Colonic mucosa (tissue), 4 donors: ENCODE data around the gene EYS. TPM values are rescaled to one million over a fixed set of nuclear protein-coding genes. Genes with fewer than 3 reads are reported as not detected.

ENCODE experiments used
- DNase-seq: peaks from one replicate; pipeline ENCODE4 v3.0.0-alpha.2; 2020
- H3K27ac ChIP-seq: fragments of 200-600 bp; one replicate; pipeline ENCODE4 v1.8.0; 2021
- H3K27me3 ChIP-seq: fragments of 200-600 bp; one replicate; pipeline ENCODE4 v1.8.0; 2021
- H3K36me3 ChIP-seq: fragments of 200-600 bp; one replicate; pipeline ENCODE4 v1.8.0; 2021
- H3K4me1 ChIP-seq: fragments of 200-600 bp; one replicate; pipeline ENCODE4 v1.8.0; 2021; ENCODE audit warnings: mild to moderate bottlenecking
- H3K4me3 ChIP-seq: fragments of 200-600 bp; one replicate; pipeline ENCODE4 v1.8.0; 2021
- H3K9ac ChIP-seq, 2 donors: one replicate each; pipeline ENCODE4 v1.7.0; 2013; ENCODE audit warnings: control low read depth in 2 of 2, low read depth in 2 of 2, low read length in 2 of 2
- H3K9me3 ChIP-seq: fragments of 200-600 bp; one replicate; pipeline ENCODE4 v1.8.0; 2021
- intact Hi-C: fragments of 100-400 bp; cut with DNase I; formaldehyde crosslinking; loops from one replicate; pipeline ENCODE4 v1.14.1; 2022
- total RNA-seq, 2 donors: library from RNA; stranded (reverse); fragmentation: NEBNext Ultra II Directional in 1 of 2; extraction: Animal tissue kit (Norgen Biotek cat#: 25700) in 1 of 2; gene quantifications; one replicate each; pipeline ENCODE4 v1.2.1, GENCODE V29; 2021
- TF ChIP-seq, protein P1 (sequence below): fragments of 200-600 bp; IDR thresholded peaks from one replicate; pipeline ENCODE4 v1.8.0; 2022; ENCODE audit warnings: antibody characterized with exemption, mild to moderate bottlenecking
- donor health status: healthy.
- donor health status: DM: no; HTN: no; CAD: no.
- donor health status: DM: no; HTN: no; CAD: no.

Gene EYS
- total RNA-seq, 2 donors from 2014 or later = 0.64 to 0.82 TPM

- no peaks in the 10 kb centered on the region for H3K9me3 ChIP-seq
- H3K36me3 ChIP-seq = no peaks in the 10 kb centered on the region
- H3K27ac ChIP-seq = no peak overlapping the region
- intact Hi-C loops = no loop called here
- TF ChIP-seq, protein P1, sequence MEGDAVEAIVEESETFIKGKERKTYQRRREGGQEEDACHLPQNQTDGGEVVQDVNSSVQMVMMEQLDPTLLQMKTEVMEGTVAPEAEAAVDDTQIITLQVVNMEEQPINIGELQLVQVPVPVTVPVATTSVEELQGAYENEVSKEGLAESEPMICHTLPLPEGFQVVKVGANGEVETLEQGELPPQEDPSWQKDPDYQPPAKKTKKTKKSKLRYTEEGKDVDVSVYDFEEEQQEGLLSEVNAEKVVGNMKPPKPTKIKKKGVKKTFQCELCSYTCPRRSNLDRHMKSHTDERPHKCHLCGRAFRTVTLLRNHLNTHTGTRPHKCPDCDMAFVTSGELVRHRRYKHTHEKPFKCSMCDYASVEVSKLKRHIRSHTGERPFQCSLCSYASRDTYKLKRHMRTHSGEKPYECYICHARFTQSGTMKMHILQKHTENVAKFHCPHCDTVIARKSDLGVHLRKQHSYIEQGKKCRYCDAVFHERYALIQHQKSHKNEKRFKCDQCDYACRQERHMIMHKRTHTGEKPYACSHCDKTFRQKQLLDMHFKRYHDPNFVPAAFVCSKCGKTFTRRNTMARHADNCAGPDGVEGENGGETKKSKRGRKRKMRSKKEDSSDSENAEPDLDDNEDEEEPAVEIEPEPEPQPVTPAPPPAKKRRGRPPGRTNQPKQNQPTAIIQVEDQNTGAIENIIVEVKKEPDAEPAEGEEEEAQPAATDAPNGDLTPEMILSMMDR = no peak
- no peaks in the 10 kb centered on the region for H3K4me1 ChIP-seq
- no peak overlapping the region for H3K4me3 ChIP-seq
- H3K9ac ChIP-seq = no peak overlapping the region
- no peaks in the 10 kb centered on the region for H3K27me3 ChIP-seq
- no peak for DNase-seq
These were observed 794.1 kb downstream of the EYS start for GRCh38 chr6:64912966-64913365.

- no peak for DNase-seq
- intact Hi-C loops = no loop called here
- Histone ChIP-seq H3K27me3 (no peaks in the 10 kb centered on the region), H3K4me3 (no peak overlapping the region), H3K4me1 (no peaks in the 10 kb centered on the region), H3K36me3 (no peaks in the 10 kb centered on the region), H3K27ac (no peak overlapping the region), H3K9me3 (no peaks in the 10 kb centered on the region), H3K9ac (no peak overlapping the region)
- TF ChIP-seq, protein P1 = no peak
These were observed 798.9 kb downstream of the EYS start for GRCh38 chr6:64908104-64908503.

DNA sequence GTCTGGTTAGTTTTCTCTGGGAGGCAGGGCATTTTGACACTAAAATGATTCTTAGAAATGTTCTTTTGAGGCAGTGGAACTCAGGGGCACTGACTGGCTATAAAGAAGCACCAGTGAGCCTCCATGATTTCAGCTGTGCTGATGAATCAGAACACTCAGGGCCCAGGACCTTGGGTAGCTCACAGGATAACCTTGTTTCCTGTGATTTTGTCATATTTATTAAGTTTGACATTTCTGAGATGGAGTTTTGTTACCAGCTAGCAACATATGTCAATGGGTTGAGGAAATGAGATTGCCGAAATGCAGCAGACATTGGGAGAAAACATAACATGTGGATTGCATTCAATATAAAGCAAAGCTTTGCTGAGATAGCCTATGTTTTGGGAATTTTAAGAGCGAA is 802.4 kb downstream of the EYS start:
- H3K27ac ChIP-seq = no peak overlapping the region
- intact Hi-C loops = no loop called here

DNA sequence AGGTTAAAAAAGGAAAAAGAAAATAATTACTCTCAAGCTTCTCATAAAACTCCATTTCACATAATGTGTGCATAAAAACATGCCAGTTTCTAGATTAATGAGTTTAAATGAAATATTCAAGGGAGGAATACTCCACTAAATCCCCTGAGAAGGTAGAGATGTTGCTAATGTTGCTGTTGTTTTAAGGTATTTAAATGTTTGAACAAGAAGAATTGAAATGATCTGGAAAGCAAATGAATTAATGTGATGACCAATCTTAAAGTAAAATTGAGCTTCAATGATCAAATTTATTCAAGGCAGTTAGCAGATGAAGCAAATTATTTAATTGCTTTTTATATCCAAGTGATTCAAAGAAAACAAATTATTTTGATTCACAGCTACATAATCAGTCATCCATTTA is 804.4 kb downstream of the EYS start:
- Histone ChIP-seq H3K36me3 (no peaks in the 10 kb centered on the region), H3K4me1 (no peaks in the 10 kb centered on the region), H3K9me3 (no peaks in the 10 kb centered on the region), H3K27me3 (no peaks in the 10 kb centered on the region), H3K27ac (no peak overlapping the region), H3K4me3 (no peak overlapping the region), H3K9ac (no peak overlapping the region)
- intact Hi-C loops = no loop called here
- DNase-seq = no peak
- TF ChIP-seq, protein P1 = no peak

More for the DNA sequence above, 802.4 kb downstream of the EYS start:
- DNase-seq = no peak
- Histone ChIP-seq H3K9me3 (no peaks in the 10 kb centered on the region), H3K36me3 (no peaks in the 10 kb centered on the region), H3K4me1 (no peaks in the 10 kb centered on the region), H3K9ac (no peak overlapping the region), H3K27me3 (no peaks in the 10 kb centered on the region), H3K4me3 (no peak overlapping the region)
- TF ChIP-seq, protein P1 = no peak

GRCh38 chr6:64896939-64897338 is 810.1 kb downstream of the EYS start:
- no peak overlapping the region for H3K9ac ChIP-seq
- no peaks in the 10 kb centered on the region for H3K9me3 ChIP-seq
- intact Hi-C loops = no loop called here
- no peak for DNase-seq
- TF ChIP-seq, protein P1 = no peak
- H3K4me1 ChIP-seq = no peaks in the 10 kb centered on the region
- no peaks in the 10 kb centered on the region for H3K36me3 ChIP-seq
- no peak overlapping the region for H3K4me3 ChIP-seq
- no peak overlapping the region for H3K27ac ChIP-seq
- no peaks in the 10 kb centered on the region for H3K27me3 ChIP-seq

DNA sequence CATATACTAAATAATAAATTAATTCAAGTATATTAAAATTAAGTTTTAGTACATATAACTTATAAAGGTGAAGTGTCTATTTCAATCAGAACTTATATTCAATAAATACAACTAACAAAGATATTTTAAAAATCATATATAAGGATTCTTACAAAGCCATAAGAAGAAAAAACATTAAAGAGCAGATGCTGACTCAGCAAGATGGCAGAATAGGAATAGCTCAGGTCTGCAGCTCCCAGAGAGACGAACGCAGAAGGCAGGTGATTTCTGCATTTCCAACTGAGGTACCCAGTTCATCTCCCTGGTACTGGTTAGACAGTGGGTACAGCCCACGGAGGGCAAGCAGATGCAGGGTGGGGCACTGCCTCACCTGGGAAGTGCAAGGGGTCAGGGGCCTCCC is 811.1 kb downstream of the EYS start:
- Histone ChIP-seq H3K27me3 (no peaks in the 10 kb centered on the region), H3K9me3 (no peaks in the 10 kb centered on the region), H3K27ac (no peak overlapping the region), H3K9ac (no peak overlapping the region), H3K36me3 (no peaks in the 10 kb centered on the region), H3K4me1 (no peaks in the 10 kb centered on the region), H3K4me3 (no peak overlapping the region)
- TF ChIP-seq, protein P1 = no peak
- no peak for DNase-seq
- intact Hi-C loops = no loop called here
